OCI-LY1 (cell line): Measurements from ENCODE around the gene SLC51B.

Experiments used
- H2AFZ ChIP-seq: fragments of 200-600 bp; sonication (generic), shearing (Covaris generic); 2 replicates; pipeline ENCODE4 v1.6.0; 2014; ENCODE audit warnings: antibody characterized with exemption, mild to moderate bottlenecking, low read length
- H3F3A ChIP-seq: fragments of 200-600 bp; sonication (generic), shearing (Covaris generic); 2 replicates; pipeline ENCODE4 v1.6.0; 2014; ENCODE audit warnings: mild to moderate bottlenecking, antibody characterized with exemption, low read length, moderate library complexity; ENCODE audit not compliant: insufficient read depth
- H3K27ac ChIP-seq: fragments of 200-600 bp; sonication (generic); 2 replicates; pipeline ENCODE4 v1.5.1; 2014; ENCODE audit warnings: low read length, mixed run types, mild to moderate bottlenecking, low read depth; ENCODE audit not compliant: poor library complexity, severe bottlenecking
- H3K27me3 ChIP-seq: fragments of 200-600 bp; sonication (generic); 2 replicates; pipeline ENCODE4 v1.6.0; 2014; ENCODE audit warnings: antibody characterized with exemption, mild to moderate bottlenecking, low read length, moderate library complexity; ENCODE audit not compliant: insufficient read depth
- H3K36me3 ChIP-seq: fragments of 200-600 bp; sonication (generic); 2 replicates; pipeline ENCODE4 v1.6.1; 2014; ENCODE audit warnings: mild to moderate bottlenecking, antibody characterized with exemption, low read length, moderate library complexity, mixed read lengths; ENCODE audit not compliant: insufficient read depth
- H3K4me1 ChIP-seq: fragments of 200-600 bp; sonication (generic); 2 replicates; pipeline ENCODE4 v1.5.1; 2014; ENCODE audit warnings: mild to moderate bottlenecking, low read length, moderate library complexity; ENCODE audit not compliant: insufficient read depth, severe bottlenecking
- H3K4me2 ChIP-seq: fragments of 200-600 bp; sonication (generic), shearing (Covaris generic); 2 replicates; pipeline ENCODE4 v1.6.1; 2014; ENCODE audit warnings: low read length
- H3K4me3 ChIP-seq: fragments of 200-600 bp; sonication (generic); 2 replicates; pipeline ENCODE4 v1.5.1; 2014; ENCODE audit warnings: low read length, low read depth, mild to moderate bottlenecking, mixed read lengths; ENCODE audit not compliant: poor library complexity, severe bottlenecking
- H3K79me2 ChIP-seq: fragments of 200-600 bp; shearing (Covaris generic); 2 replicates; pipeline ENCODE4 v1.6.1; 2016; ENCODE audit warnings: mixed run types, low read length, mixed read lengths; ENCODE audit not compliant: insufficient read depth
- H3K9ac ChIP-seq: fragments of 200-600 bp; sonication (generic), shearing (Covaris generic); 2 replicates; pipeline ENCODE4 v1.6.1; 2014; ENCODE audit warnings: mild to moderate bottlenecking, low read length, mixed read lengths
- H3K9me2 ChIP-seq: fragments of 200-600 bp; sonication (generic), shearing (Covaris generic); 2 replicates; pipeline ENCODE4 v1.6.1; 2014; ENCODE audit warnings: low read depth, mild to moderate bottlenecking, low read length, mixed read lengths
- H3K9me3 ChIP-seq: fragments of 200-600 bp; shearing (Covaris generic); 2 replicates; pipeline ENCODE4 v1.6.1; 2014; ENCODE audit warnings: low read length, mixed read lengths
- H4K20me1 ChIP-seq: fragments of 200-600 bp; sonication (generic), shearing (Covaris generic); 2 replicates; pipeline ENCODE4 v1.6.0; 2016; ENCODE audit warnings: mild to moderate bottlenecking, low read length; ENCODE audit not compliant: insufficient read depth
- CTCF ChIP-seq: fragments of 200-600 bp; sonication (generic), shearing (Covaris generic); IDR thresholded peaks from 2 replicates; pipeline ENCODE4 v1.5.1; 2017; ENCODE audit warnings: mild to moderate bottlenecking, antibody characterized with exemption, low read length, moderate library complexity, mixed read lengths
- EZH2 ChIP-seq: fragments of 200-600 bp; sonication (generic), shearing (Covaris generic); IDR thresholded peaks from 2 replicates; pipeline ENCODE4 v1.8.0; 2017; ENCODE audit warnings: borderline replicate concordance, mixed run types, mild to moderate bottlenecking, antibody characterized with exemption, low read length, moderate library complexity, mixed read lengths

Gene SLC51B

DNA sequence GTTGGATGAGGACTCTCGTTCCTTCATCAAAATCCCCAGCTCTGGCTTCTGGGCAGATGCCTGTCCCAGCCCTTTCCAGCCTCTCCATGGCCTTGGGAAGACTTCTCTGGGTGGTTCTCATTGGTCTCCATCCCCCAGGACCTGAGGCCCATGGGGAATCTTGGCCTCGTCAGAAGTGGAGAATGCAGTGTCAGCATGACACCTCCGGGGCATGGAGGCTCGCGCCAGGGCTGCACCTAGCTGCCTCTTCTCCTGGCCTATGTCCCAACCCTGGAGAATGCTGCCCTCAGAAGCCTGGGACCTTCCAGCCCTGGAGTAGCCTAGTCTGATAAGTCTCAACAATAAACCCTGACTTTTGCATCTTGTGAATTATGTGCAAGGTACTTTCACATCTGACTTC is 34.4 kb downstream of the SLC51B start:
- H3K9ac ChIP-seq = no peak overlapping the region
- H3F3A ChIP-seq = no peaks in the 10 kb centered on the region
- H3K4me1 ChIP-seq = no peaks in the 10 kb centered on the region
- no peaks in the 10 kb centered on the region for H3K27me3 ChIP-seq
- no peaks in the 10 kb centered on the region for H3K79me2 ChIP-seq
- H3K4me2 ChIP-seq = no peak overlapping the region
- H3K36me3 ChIP-seq = no peaks in the 10 kb centered on the region
- no peak overlapping the region for H3K27ac ChIP-seq
- H3K9me2 ChIP-seq = no peaks in the 10 kb centered on the region
- no peak overlapping the region for H3K4me3 ChIP-seq
- no peaks in the 10 kb centered on the region for H3K9me3 ChIP-seq
- TF ChIP-seq CTCF (no peak), EZH2 (no peak)
- no peak overlapping the region for H2AFZ ChIP-seq
- no peaks in the 10 kb centered on the region for H4K20me1 ChIP-seq

GRCh38 chr15:65081270-65081669 is 36.1 kb downstream of the SLC51B start:
- TF ChIP-seq CTCF = no peak
- TF ChIP-seq EZH2 = no peak
- H2AFZ ChIP-seq = no peak overlapping the region
- H3K4me1 ChIP-seq = no peaks in the 10 kb centered on the region
- no peaks in the 10 kb centered on the region for H3K27me3 ChIP-seq
- no peak overlapping the region for H3K9ac ChIP-seq
- H3K79me2 ChIP-seq = no peaks in the 10 kb centered on the region
- no peak overlapping the region for H3K4me3 ChIP-seq
- H3K36me3 ChIP-seq = no peaks in the 10 kb centered on the region
- no peak overlapping the region for H3K27ac ChIP-seq
- H3F3A ChIP-seq = no peaks in the 10 kb centered on the region
- no peak overlapping the region for H3K4me2 ChIP-seq
- no peaks in the 10 kb centered on the region for H3K9me2 ChIP-seq
- no peaks in the 10 kb centered on the region for H4K20me1 ChIP-seq
- no peaks in the 10 kb centered on the region for H3K9me3 ChIP-seq

- H3K79me2 ChIP-seq = no peaks in the 10 kb centered on the region
- no peaks in the 10 kb centered on the region for H4K20me1 ChIP-seq
- no peaks in the 10 kb centered on the region for H3K9me3 ChIP-seq
- TF ChIP-seq CTCF (no peak), EZH2 (no peak)
- no peaks in the 10 kb centered on the region for H3K9me2 ChIP-seq
- no peak overlapping the region for H2AFZ ChIP-seq
- no peak overlapping the region for H3K4me3 ChIP-seq
- H3K27ac ChIP-seq = no peak overlapping the region
- no peaks in the 10 kb centered on the region for H3K36me3 ChIP-seq
- no peaks in the 10 kb centered on the region for H3K27me3 ChIP-seq
- H3F3A ChIP-seq = no peaks in the 10 kb centered on the region
- no peak overlapping the region for H3K4me2 ChIP-seq
- no peak overlapping the region for H3K9ac ChIP-seq
- no peaks in the 10 kb centered on the region for H3K4me1 ChIP-seq
Measured at GRCh38 chr15:65081758-65082157, 36.6 kb downstream of the SLC51B start.
